HepG2 (cell line): Measurements from ENCODE around the gene TIMM17A.

ENCODE experiments used
- BRD4 ChIP-seq: sonication (generic); formaldehyde crosslinking; IDR thresholded peaks from 2 replicates; pipeline ENCODE4 v1.4.0; 2020; ENCODE audit warnings: missing genetic modification reagents
- JUN ChIP-seq: sonication (generic); formaldehyde crosslinking; IDR thresholded peaks from 2 replicates; pipeline ENCODE4 v1.4.0; 2020; ENCODE audit warnings: mild to moderate bottlenecking, missing genetic modification reagents
- POLR2A ChIP-seq, 2 experiments: IDR thresholded peaks; 2 replicates each; pipeline ENCODE4 v1.6.1; 2011; ENCODE audit warnings: low read depth in 2 of 2, low read length in 2 of 2, mild to moderate bottlenecking in 1 of 2, moderate library complexity in 1 of 2; ENCODE audit not compliant: insufficient read depth in 1 of 2
- ZFX ChIP-seq: sonication (generic); formaldehyde crosslinking; IDR thresholded peaks from 2 replicates; pipeline ENCODE4 v1.4.0; 2020; ENCODE audit warnings: mild to moderate bottlenecking, low read depth, missing genetic modification reagents, moderate library complexity
- TF ChIP-seq, protein P1 (sequence below): IDR thresholded peaks from 2 replicates; pipeline ENCODE4 v1.6.1; 2012; ENCODE audit warnings: low read depth, low read length, improper control_type of control experiment

DNA sequence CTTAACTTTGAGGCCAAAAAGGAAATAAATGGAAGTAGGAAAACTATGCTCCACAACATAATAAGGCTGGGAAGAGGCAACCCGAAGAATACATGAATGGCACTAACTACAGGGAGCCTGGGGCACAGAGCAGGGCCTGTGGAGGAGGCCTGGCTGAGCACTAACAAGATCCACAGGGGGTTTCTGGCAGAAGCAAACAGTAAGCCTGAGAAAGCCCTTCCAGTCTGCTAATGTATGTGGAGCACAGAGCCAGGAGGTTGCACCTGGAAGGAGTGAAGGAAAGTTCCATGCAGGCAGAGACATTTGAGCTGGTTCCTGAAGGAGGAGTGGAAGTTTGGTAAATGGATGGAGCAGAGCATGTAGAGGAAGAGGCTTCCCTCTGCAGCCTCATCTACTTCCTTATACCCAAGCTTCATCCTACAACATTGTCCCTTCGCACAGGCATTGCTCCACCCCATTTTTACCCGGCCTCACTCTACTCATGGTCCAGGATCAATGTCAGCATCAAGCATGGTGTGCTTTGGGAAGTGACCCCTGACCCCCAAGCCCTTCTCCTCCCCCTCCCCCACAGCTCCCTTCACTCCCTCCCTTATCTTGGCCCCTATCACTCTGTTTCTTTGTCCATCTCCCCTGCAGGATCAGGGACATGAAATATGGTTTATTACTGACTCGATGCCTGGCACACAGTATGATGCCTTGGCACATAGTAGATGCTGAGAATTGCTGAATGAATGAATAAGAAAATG is 43.3 kb upstream of the TIMM17A start:
- TF ChIP-seq POLR2A (IDR thresholded peaks at IDR 0.05; ENCODE audit: insufficient read depth in 1 of 2, low read depth in 2 of 2, low read length in 2 of 2) (no peak), ZFX (no peak), JUN (CRISPR knock-in tag) (no peak), BRD4 (CRISPR knock-in tag) (no peak)
- TF ChIP-seq, protein P1, sequence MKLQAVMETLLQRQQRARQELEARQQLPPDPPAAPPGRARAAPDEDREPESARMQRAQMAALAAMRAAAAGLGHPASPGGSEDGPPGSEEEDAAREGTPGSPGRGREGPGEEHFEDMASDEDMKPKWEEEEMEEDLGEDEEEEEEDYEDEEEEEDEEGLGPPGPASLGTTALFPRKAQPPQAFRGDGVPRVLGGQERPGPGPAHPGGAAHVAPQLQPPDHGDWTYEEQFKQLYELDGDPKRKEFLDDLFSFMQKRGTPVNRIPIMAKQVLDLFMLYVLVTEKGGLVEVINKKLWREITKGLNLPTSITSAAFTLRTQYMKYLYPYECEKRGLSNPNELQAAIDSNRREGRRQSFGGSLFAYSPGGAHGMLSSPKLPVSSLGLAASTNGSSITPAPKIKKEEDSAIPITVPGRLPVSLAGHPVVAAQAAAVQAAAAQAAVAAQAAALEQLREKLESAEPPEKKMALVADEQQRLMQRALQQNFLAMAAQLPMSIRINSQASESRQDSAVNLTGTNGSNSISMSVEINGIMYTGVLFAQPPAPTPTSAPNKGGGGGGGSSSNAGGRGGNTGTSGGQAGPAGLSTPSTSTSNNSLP: no peak
